ENCODE measurements around the gene CBLB. TPM values are rescaled to one million over a fixed set of nuclear protein-coding genes. Genes with fewer than 3 reads are reported as not detected.

The CBLB gene
- total RNA-seq, 1 donor from 2014 or later, result 38.6 TPM

DNA sequence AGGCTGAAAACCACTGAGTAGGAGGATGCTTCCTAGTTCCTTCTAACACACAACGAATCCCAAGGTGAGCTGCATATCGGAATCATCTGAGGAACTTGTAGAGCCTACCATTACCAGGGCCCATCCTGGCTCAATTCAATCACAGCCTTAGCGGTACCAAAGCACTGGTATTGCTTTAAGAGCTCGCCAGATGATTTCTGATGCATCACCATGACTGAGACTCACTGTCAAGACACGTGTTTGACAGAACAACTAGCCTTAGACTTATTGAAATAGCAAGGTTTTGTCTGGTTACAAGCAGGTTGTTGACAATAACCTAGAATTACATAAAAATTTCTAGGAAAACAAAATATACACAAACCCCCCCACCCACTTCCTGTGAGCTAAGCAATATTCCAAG lies 68.5 kb downstream of the CBLB start:
- intact Hi-C loops (cut with DNase I), result no loop called here
- no peak for DNase-seq (ENCODE audit: low spot score)

DNA sequence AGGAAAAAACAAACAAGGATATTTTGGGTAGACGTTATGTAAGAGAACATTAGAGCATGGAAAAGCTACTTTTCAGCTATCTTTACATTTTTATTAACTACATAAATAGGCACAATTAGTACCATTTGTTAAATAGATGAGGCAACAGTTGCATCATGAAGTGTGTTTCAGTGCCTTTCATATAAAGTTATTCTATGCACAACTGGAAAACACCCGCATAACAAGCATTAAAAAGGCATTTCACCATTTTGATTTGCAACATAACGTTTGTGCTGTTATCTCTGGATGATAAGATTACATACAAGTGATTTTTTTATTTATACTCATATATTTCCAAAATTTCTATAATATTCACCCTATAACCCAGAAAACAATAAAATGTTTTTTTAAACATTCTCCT lies 69.5 kb downstream of the CBLB start:
- intact Hi-C loops (cut with DNase I), result no loop called here
- DNase-seq (ENCODE audit: low spot score), result no peak

- intact Hi-C loops (cut with DNase I), result no loop called here
- no peak for DNase-seq (ENCODE audit: low spot score)
Measured at GRCh38 chr3:105798381-105798934, 70.4 kb downstream of the CBLB start.

GRCh38 chr3:105793040-105793439 lies 75.8 kb downstream of the CBLB start:
- DNase-seq (ENCODE audit: low spot score), result no peak
- intact Hi-C loops (cut with DNase I), result loop anchor here (5.0 kb wide), 4 partner anchors 34 to 274 kb away; partner anchors contain the start of gene CBLB

DNA sequence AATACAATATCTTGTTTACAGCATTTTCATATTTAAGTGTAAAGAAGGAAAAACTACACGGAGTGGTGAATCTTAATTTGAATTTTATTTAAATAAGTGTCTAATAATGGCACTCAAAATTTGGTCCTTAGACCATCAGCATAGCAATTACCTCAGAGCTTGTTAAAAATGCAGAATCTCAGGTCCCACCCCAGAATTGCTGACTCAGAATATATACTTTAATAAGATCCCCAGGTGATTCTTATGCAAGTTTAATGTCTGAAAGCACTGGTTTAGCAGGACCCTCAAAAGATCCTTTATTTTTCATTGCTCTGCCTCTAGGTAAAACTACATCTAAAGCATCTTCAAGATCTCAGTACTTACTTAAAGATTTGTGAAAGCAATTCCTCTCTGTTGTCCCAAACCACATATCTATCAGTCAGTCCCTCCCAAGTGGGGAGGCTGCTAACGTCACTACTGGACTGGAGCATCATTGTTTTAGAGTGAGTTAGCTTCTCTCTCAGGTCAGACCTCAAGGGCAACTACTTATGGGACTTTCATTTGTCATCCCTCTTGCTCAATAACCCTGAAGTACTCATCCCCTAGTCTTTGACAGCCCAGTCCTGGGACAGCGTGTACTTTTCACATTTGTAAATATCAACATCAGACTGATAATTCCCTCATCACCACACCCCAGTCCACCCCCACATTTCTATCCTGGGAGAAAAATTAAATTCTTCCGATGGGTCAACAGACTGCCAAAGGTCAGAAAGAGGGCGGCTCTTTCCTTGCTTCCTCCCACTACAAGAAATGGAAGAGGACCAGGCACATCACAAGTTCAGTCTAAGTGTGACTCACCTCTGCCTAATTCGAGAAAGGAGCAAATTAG lies 76.7 kb downstream of the CBLB start:
- intact Hi-C loops (cut with DNase I), result loop anchor here (5.0 kb wide), 4 partner anchors 35 to 275 kb away; partner anchors contain the start of gene CBLB
- DNase-seq (ENCODE audit: low spot score), result no peak

- intact Hi-C loops (cut with DNase I), result loop anchor here (5.0 kb wide), 4 partner anchors 36 to 276 kb away; partner anchors contain the start of gene CBLB
- no peak for DNase-seq (ENCODE audit: low spot score)
Measured at GRCh38 chr3:105791131-105791530, 77.7 kb downstream of the CBLB start.

DNA sequence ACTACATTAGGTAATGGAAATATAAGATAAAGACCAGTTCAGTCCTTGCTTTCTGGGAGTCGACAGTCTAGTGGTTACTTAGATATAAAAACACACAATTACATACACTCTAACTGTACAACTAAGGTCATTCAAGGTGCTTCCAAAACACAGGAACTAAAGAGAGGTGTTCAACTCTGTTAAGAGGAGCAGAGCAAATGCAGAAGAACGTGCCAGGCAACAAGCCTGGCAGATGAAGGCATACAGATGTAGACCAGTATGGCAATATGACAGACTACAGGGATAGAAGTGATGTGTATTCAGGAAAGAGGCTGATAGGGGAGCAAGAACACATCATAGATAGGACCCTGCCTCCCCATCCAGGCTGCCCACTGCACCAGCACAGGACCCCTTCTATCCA lies 78.3 kb downstream of the CBLB start:
- no peak for DNase-seq (ENCODE audit: low spot score)
- intact Hi-C loops (cut with DNase I), result loop anchor here (5.0 kb wide), 4 partner anchors 37 to 277 kb away; partner anchors contain the start of gene CBLB

GRCh38 chr3:105788593-105788992 lies 80.2 kb downstream of the CBLB start:
- intact Hi-C loops (cut with DNase I), result loop anchor here (10.0 kb wide), 1 partner anchor 216 kb away; no protein-coding TSS in a partner anchor
- DNase-seq (ENCODE audit: low spot score), result no peak

DNA sequence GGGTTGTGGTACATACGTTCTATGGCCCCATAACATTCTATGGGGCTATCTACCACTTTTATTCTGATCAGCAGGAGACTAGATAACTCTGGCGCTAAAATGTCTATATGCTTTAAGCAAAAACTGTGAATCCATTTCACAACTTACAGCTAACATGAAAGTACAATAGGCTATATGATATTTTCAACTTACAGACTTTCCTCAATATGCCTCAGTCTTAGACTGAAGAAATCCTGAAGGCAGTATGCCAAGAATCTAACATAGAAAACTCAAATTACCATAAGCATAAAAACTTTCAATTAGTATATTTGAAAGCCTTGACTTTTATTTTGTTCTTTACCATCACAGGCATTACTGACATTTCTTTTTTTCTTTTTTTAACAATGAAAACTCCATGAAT lies 81.4 kb downstream of the CBLB start:
- intact Hi-C loops (cut with DNase I), result loop anchor here (10.0 kb wide), 1 partner anchor 217 kb away; no protein-coding TSS in a partner anchor

DNA sequence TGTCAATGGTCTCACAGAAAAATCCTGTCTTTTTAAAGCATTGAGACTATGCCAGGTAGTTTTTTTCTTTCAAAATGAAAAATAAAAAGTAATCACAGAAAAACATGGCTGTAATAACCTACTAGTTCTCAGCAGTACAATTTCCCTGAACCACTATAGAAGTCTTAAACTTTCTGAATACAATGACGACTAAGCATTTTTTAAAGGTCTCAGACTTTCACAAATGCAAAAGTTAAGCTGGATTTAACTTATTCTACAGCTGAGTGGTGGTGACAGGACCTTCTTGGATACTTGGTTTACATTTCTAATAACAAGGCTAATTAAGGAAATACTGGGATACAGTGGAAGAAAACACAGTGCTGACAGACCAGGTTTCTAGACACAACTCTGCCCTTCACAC lies 81.8 kb downstream of the CBLB start:
- intact Hi-C loops (cut with DNase I), result loop anchor here (10.0 kb wide), 1 partner anchor 218 kb away; no protein-coding TSS in a partner anchor
- DNase-seq (ENCODE audit: low spot score), result no peak

More for the DNA sequence above, 81.4 kb downstream of the CBLB start:
- no peak for DNase-seq (ENCODE audit: low spot score)

GRCh38 chr3:105786241-105786640 lies 82.6 kb downstream of the CBLB start:
- no peak for DNase-seq (ENCODE audit: low spot score)
- intact Hi-C loops (cut with DNase I), result loop anchor here (10.0 kb wide), 1 partner anchor 219 kb away; no protein-coding TSS in a partner anchor

DNA sequence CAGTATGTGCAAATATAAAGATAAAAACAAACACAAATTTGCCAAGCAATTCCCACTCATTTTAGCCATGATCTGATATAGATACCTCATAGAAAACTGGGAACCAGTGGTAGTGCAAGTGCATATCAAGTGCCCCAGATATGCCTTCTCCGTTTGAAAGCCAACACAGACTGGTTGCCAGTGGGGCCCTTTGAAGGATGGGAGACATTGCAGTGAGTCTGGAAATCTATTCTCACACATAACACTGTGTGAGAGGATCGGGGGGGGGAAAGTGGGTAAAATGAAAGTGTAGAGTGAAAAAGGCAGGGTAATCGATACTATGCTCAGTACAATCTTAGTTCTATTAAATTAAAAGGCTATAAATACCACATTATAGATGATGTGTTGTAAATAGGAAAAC lies 83.0 kb downstream of the CBLB start:
- intact Hi-C loops (cut with DNase I), result loop anchor here (10.0 kb wide), 1 partner anchor 219 kb away; no protein-coding TSS in a partner anchor
- no peak for DNase-seq (ENCODE audit: low spot score)

GRCh38 chr3:105783631-105784030 lies 85.2 kb downstream of the CBLB start:
- DNase-seq (ENCODE audit: low spot score), result no peak
- intact Hi-C loops (cut with DNase I), result loop anchor here (10.0 kb wide), 1 partner anchor 221 kb away; no protein-coding TSS in a partner anchor

DNA sequence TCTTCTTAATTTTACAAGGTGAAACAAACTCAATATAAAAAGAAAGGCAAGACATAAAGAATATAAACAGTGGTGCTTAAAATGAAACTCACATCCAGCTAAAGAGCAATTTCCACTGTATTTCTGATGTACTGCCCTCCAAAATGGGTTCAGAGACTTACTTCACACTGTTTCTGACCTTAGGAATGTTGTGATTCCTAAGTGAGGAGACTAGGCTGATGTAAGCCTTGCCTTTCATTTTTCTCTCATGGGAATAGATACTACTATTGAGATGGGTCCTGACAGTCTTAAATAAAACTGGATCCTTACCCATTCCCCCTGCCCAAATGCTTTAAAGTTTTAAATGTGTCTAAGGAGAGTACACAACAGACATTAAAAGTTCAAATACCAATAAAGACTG lies 86.9 kb downstream of the CBLB start:
- no peak for DNase-seq (ENCODE audit: low spot score)
- intact Hi-C loops (cut with DNase I), result loop anchor here (10.0 kb wide), 1 partner anchor 223 kb away; no protein-coding TSS in a partner anchor

DNA sequence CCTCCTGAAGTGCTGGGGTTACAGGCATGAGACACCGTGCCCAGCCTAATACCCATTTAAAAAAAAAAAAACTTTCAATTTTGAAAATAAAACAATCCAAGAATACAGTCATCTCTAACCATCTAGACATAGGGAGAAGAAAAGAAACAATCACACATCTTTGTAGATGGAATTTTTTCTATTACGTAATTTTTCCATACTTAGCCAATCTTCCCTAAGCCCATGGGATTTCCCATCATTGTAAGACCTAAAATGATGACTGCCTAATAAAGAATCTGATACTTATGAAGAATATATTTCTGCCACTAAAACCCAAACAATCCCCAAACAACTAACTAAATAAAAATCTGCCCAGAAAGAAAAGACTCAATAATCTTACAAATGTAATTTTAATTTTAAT lies 88.7 kb downstream of the CBLB start:
- DNase-seq (ENCODE audit: low spot score), result no peak
- intact Hi-C loops (cut with DNase I), result loop anchor here (10.0 kb wide), 1 partner anchor 225 kb away; no protein-coding TSS in a partner anchor

- intact Hi-C loops (cut with DNase I), result no loop called here
- no peak for DNase-seq (ENCODE audit: low spot score)
Measured at GRCh38 chr3:105775368-105775767, 93.4 kb downstream of the CBLB start.

DNA sequence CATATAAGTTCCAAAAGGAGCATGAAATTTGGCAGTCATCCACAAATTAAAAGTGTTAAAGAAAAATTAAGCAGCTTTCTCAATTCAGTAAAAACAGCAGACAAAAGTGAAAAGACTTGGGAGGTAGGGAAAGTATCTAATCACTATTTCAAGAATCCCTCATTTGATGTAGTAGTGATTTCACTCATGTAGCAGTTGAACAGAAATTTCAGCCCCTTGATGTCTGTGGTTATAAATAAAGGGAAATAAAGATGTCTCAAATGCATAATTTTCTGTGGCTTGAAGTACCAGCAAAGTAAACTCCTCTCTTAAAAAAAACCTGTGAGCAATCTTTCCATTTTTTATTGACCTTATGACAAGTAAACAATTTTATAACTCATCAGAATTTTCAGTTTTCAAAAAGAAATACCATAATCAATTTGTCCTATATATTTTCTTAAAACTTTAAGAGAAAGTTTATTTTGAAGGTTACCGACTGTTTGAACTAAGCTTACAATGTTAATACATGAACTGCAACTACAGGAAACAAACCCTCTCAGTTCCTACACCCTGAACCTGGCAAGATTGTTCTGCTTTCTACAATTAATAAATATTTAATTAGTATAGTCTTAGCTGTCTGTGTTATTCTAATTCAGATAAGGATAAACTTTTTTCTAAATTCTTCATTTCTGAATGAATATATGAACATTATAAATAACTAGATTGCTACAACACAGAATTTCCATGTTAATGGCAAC lies 94.2 kb downstream of the CBLB start:
- intact Hi-C loops (cut with DNase I), result no loop called here
- no peak for DNase-seq (ENCODE audit: low spot score)

DNA sequence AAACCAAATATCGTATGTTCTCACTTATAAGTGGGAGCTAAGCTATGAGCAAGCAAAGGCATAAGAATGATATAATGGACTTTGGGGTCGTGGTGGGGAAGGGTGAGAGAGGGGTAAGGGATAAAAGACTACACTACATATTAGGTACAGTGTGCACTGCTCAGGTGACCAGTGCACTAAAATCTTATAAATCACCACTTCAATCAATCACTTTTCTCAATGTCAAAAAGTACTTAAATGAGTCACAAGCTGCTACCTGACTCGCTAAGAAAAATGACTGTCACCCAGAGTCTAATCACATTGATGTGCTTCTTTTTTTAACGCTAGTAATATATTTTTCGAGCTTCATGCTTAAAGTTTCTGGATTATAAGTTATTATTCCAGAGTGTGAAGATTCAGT lies 95.5 kb downstream of the CBLB start:
- intact Hi-C loops (cut with DNase I), result no loop called here
- DNase-seq (ENCODE audit: low spot score), result no peak

- intact Hi-C loops (cut with DNase I), result no loop called here
- no peak for DNase-seq (ENCODE audit: low spot score)
Measured at GRCh38 chr3:105772635-105773034, 96.2 kb downstream of the CBLB start.

DNA sequence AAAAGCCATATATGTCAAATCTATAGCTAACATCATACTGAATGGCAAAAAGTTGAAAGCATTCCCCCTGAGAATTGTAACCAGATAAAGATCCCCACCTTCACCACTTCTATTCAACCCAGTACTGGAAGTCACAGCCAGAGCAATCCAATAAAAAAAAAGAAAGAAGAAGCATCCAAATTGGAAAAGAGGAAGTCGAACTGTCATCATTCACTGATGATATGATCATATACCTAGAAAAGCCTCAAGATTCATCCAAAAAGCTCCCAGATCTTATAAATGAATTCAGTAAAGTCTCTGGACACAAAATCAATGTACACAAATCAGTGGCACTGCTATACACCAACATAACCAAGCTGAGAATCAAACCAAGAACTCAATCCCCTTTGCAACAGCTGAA lies 97.4 kb downstream of the CBLB start:
- intact Hi-C loops (cut with DNase I), result no loop called here
- no peak for DNase-seq (ENCODE audit: low spot score)
